Measurements from ENCODE around the gene GDPD4.

GDPD4 gene

DNA sequence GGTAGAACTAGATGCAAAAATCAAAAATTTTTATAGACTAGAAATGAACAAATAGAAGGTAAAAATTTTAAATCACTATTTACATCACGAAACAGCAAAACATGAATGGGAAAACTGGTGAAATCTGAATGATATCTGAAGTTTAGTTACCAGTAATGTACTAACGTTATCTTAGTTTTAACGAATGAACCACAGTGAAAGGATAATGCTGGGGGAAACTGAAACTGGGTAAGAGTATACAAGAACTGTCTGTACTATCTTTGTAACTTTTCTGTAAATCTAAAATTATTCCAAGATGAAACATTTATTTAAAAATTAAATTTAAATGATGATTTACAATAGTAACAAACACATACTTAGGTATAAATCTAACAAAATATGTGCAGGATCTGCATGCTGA, 7.4 kb downstream of the GDPD4 start:
- Histone ChIP-seq H3K27me3 (ENCODE audit: control insufficient read depth, insufficient read depth, low read length) (no peaks in the 10 kb centered on the region), H3K4me2 (ENCODE audit: low read length) (no peak overlapping the region), H3K36me3 (ENCODE audit: insufficient read depth, low read length) (no peaks in the 10 kb centered on the region), H3K4me1 (ENCODE audit: control insufficient read depth, insufficient read depth, low read length) (no peaks in the 10 kb centered on the region), H3K9ac (ENCODE audit: low read depth, low read length) (no peak overlapping the region), H3K9me3 (replicated peaks; ENCODE audit: low read length) (no peaks in the 10 kb centered on the region), H3K4me3 (ENCODE audit: low read length) (no peak overlapping the region)

DNA sequence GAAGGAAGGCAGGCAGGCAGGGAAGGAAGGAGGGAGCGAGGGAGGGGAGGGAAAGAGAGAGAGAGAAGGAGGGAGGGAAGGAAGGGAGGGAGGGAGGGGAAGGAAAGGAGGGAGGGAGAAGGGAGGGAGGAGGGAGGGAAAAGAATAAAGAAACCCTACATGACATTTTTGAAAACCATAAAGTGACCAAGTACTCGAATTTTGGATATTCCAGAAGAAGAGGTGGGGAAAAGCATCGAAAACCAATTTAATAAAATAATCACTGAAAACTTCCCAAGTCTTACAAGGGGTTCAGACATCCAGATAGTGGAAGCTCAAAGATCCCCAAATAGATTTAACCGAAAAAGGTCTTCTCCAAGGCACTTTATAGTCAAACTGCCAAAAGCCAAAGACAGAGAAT, 11.7 kb downstream of the GDPD4 start:
- H3K36me3 ChIP-seq (ENCODE audit: insufficient read depth, low read length), result no peaks in the 10 kb centered on the region
- no peaks in the 10 kb centered on the region for H3K9me3 ChIP-seq (replicated peaks; ENCODE audit: low read length)
- H3K27me3 ChIP-seq (ENCODE audit: control insufficient read depth, insufficient read depth, low read length), result no peaks in the 10 kb centered on the region

DNA sequence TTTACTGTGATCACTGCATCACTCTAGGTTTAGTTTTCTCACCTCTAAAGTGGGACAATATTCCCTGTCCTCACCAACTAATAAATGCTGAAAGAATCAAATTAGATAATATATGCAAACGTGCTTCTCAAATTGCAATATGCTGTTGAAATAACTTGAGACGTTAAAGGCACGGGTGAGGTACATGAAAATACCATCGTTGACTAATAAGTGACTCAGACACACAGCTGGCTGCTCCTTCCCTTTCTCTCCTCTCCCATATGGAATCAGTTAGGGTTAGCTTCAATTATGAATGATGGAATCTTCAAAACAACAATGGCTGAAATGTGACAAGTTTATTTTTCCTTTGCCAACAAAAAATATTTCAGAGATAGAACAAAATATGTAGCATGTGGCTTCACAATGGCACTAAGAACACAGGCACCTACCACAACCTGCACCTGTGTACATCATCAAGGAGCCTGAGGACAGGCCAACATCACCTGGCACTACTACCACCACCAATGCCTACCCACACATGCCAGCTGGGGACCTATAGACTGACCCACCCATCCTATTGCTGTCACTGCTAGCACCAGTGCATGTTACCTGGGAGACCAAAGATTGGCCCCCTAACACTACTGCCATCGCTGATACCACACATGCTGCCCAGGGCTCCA, 13.7 kb downstream of the GDPD4 start:
- H3K27me3 ChIP-seq (ENCODE audit: control insufficient read depth, insufficient read depth, low read length), result no peaks in the 10 kb centered on the region
- H3K4me2 ChIP-seq (ENCODE audit: low read length), result peak overlapping the region; percentile 44
- H3K4me3 ChIP-seq (ENCODE audit: low read length), result peak overlapping the region; percentile 16
- H3K4me1 ChIP-seq (ENCODE audit: control insufficient read depth, insufficient read depth, low read length), result peaks cover 23% of the 10 kb centered on the region
- H3K9ac ChIP-seq (ENCODE audit: low read depth, low read length), result no peak overlapping the region
- H3K9me3 ChIP-seq (replicated peaks; ENCODE audit: low read length), result no peaks in the 10 kb centered on the region
- H3K36me3 ChIP-seq (ENCODE audit: insufficient read depth, low read length), result no peaks in the 10 kb centered on the region

More for the DNA sequence above, 11.7 kb downstream of the GDPD4 start:
- H3K9ac ChIP-seq (ENCODE audit: low read depth, low read length), result no peak overlapping the region
- H3K4me3 ChIP-seq (ENCODE audit: low read length), result no peak overlapping the region
- peaks cover 13% of the 10 kb centered on the region for H3K4me1 ChIP-seq (ENCODE audit: control insufficient read depth, insufficient read depth, low read length)
- no peak overlapping the region for H3K4me2 ChIP-seq (ENCODE audit: low read length)

DNA sequence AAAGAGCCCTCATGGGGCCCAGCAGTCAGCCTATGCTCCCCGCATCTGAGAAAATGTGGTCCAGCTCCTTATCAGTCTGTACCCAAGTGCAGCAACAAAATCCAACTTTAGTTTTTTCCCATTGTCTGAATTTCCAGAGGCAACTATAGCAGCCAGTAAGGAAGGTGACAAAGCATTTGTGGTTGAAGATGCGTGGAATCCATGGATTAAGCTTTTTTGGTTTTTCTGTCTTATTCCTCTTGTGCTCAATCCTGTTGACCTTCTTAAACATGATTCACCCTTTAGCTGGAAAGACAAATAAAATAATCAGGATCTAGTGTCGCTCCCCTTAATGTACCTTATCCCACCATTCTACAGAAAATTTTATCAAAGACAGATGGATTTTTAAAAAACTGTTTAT, 14.3 kb downstream of the GDPD4 start:
- H3K4me1 ChIP-seq (ENCODE audit: control insufficient read depth, insufficient read depth, low read length), result peaks cover 23% of the 10 kb centered on the region
- H3K36me3 ChIP-seq (ENCODE audit: insufficient read depth, low read length), result no peaks in the 10 kb centered on the region
- H3K9ac ChIP-seq (ENCODE audit: low read depth, low read length), result no peak overlapping the region
- no peaks in the 10 kb centered on the region for H3K9me3 ChIP-seq (replicated peaks; ENCODE audit: low read length)
- H3K27me3 ChIP-seq (ENCODE audit: control insufficient read depth, insufficient read depth, low read length), result no peaks in the 10 kb centered on the region
- peak overlapping the region; percentile 44 for H3K4me2 ChIP-seq (ENCODE audit: low read length)
- H3K4me3 ChIP-seq (ENCODE audit: low read length), result peak overlapping the region; percentile 16

DNA sequence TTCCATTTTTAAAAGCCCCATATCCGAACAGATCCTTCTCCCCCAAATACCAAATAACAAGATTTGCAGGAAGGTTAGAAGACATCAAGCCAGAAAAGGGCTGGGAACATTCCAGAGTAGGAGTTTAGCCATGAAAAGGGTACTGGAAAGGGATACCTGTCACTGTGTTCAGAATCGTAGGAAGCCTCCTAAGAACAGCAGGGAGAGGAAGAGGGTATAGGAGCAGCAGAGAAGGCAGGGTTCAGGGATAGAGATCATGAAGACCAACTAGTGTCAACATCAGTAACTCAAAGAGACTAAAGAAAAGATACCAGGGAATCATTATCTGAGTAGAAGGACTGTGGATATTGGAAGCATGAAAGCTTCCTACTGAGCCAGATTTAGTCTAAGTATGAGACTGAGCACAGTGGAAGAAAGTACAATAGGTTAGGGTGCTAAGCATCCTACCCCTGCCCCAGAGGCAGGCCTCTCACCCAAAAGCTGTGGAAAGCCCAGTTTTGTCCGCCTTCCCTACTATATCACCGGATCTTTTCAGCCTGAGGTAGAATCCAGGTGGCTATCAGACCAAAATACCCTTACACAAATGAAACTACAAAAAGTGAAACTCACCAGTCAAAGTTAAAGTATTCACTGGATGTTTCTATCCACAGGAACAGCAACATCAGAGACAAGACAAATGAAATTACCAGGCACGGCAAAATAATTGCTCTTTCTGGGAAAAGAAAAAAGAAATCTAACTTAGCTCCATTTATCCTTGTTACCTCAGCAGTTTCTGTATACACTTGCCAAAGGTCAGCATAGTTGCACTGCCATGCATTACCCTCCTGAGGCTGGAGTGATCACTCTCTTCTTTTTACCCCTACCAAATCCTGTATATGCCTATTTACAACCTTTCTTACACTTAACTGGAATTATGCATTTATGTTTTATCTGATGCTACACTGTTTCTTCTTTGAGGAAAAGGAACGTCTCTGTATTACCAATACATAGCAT, 16.7 kb downstream of the GDPD4 start:
- H3K36me3 ChIP-seq (ENCODE audit: insufficient read depth, low read length), result no peaks in the 10 kb centered on the region
- no peak overlapping the region for H3K4me2 ChIP-seq (ENCODE audit: low read length)
- H3K9ac ChIP-seq (ENCODE audit: low read depth, low read length), result no peak overlapping the region
- peaks cover 23% of the 10 kb centered on the region for H3K4me1 ChIP-seq (ENCODE audit: control insufficient read depth, insufficient read depth, low read length)
- no peaks in the 10 kb centered on the region for H3K9me3 ChIP-seq (replicated peaks; ENCODE audit: low read length)
- H3K4me3 ChIP-seq (ENCODE audit: low read length), result no peak overlapping the region
- H3K27me3 ChIP-seq (ENCODE audit: control insufficient read depth, insufficient read depth, low read length), result no peaks in the 10 kb centered on the region

DNA sequence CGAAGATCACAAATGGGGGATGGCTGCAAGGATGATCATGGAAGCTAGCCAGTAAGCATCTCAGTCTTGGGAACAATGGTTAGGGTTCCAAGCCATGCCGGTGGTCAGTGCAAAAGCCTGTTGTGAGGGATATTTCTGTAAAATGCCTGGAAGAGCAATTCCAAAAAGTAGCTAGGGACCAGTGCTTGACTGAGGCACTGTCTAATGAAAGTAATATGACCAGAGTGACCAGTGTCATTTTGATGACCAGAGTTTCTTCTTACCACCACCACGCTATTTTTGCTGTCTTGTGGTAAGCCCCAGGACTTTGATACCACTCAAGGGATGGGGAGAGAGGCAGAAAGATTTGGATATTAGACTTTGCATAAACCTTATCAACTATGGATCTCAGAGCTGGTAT, 18.4 kb downstream of the GDPD4 start:
- no peak overlapping the region for H3K4me3 ChIP-seq (ENCODE audit: low read length)
- H3K27me3 ChIP-seq (ENCODE audit: control insufficient read depth, insufficient read depth, low read length), result no peaks in the 10 kb centered on the region
- H3K9me3 ChIP-seq (replicated peaks; ENCODE audit: low read length), result no peaks in the 10 kb centered on the region
- H3K4me2 ChIP-seq (ENCODE audit: low read length), result no peak overlapping the region
- no peak overlapping the region for H3K9ac ChIP-seq (ENCODE audit: low read depth, low read length)
- H3K36me3 ChIP-seq (ENCODE audit: insufficient read depth, low read length), result no peaks in the 10 kb centered on the region
- peaks cover 28% of the 10 kb centered on the region for H3K4me1 ChIP-seq (ENCODE audit: control insufficient read depth, insufficient read depth, low read length)

DNA sequence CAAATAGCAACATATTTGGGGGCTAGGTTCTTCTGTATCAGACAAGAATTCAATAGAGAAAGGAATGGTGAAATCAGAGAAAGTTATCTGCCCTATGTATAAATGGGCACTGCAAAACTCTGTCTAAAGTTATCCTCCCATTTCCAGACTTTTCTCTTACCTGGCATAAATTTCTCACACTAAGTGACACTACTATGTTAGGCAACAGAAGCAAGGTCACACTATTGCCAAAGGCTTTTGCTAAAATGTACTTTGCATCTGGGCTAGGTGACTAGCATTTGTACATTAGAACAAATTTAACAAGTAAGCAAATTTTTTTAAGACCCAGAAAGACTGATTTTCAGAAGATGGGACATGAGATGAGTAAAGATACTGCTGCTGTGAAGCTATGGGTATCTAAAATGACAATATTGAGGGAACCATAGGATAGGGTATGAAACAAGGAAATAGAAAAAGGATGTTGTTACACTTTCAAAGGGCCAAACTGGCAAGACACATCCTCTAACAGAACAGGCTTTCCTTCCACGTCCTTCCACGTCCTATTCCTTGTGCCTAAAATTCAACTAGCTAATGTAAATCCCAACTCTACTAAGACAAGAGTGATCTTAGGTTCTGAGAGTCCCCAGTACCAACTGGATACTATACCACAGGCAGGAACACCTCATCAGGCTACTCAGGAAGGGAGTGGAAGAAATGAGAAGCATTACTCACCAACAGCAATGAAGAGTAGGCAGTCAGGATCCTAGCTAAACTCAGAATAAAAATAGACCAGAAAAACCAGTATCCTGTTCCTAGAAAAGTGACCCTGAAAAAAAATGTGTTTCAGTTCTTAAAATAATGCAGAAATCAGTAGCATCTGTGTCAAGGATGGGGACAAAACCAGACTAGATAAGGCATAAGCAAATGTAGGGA, 22.6 kb downstream of the GDPD4 start:
- H3K4me3 ChIP-seq (ENCODE audit: low read length), result no peak overlapping the region
- H3K9me3 ChIP-seq (replicated peaks; ENCODE audit: low read length), result no peaks in the 10 kb centered on the region
- H3K4me1 ChIP-seq (ENCODE audit: control insufficient read depth, insufficient read depth, low read length), result peaks cover 11% of the 10 kb centered on the region

DNA sequence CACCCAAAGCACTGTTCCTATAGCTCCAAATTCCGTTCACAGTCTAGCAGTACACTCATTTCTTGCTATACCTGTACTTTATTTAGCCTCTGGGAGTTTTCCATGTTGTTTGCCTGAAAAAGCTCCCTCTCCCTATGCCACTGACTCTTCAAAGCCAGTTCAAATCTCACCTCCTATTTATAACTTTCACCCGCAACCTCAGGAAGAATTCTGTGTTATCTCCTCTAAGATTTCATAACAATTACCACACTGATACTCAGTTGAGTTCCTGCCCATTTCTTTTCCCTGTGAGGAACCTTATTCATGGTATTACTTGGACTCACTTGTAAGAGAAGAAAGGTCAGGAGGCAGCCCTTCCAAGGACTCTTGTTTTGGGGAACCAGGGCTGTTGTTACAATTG, 25.2 kb downstream of the GDPD4 start:
- Histone ChIP-seq H3K4me2 (ENCODE audit: low read length) (no peak overlapping the region), H3K36me3 (ENCODE audit: insufficient read depth, low read length) (no peaks in the 10 kb centered on the region), H3K27me3 (ENCODE audit: control insufficient read depth, insufficient read depth, low read length) (no peaks in the 10 kb centered on the region), H3K9ac (ENCODE audit: low read depth, low read length) (no peak overlapping the region), H3K4me3 (ENCODE audit: low read length) (no peak overlapping the region), H3K9me3 (replicated peaks; ENCODE audit: low read length) (no peaks in the 10 kb centered on the region), H3K4me1 (ENCODE audit: control insufficient read depth, insufficient read depth, low read length) (peaks cover 8% of the 10 kb centered on the region)

More for the DNA sequence above, 22.6 kb downstream of the GDPD4 start:
- Histone ChIP-seq H3K36me3 (ENCODE audit: insufficient read depth, low read length) (no peaks in the 10 kb centered on the region), H3K4me2 (ENCODE audit: low read length) (no peak overlapping the region), H3K9ac (ENCODE audit: low read depth, low read length) (no peak overlapping the region), H3K27me3 (ENCODE audit: control insufficient read depth, insufficient read depth, low read length) (no peaks in the 10 kb centered on the region)

DNA sequence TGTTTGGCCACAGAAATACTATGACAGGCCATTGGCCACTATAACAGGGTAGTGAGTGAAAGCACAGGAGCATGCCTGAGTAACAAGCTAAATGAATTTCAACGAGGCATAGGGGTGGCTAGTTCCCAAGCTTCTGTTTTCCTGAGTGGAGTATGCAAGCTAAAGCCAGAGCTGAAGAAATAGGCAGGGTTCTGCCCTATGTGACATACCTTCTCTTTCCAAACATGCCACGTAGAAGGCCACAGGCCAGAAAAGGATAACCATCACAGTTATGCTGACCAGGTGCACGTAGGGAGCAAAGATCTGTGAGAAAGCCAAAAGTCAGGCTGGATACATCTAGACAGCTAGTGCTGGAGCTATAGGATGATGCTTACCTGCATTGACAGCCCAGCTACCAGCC, 30.6 kb downstream of the GDPD4 start:
- Histone ChIP-seq H3K36me3 (ENCODE audit: insufficient read depth, low read length) (no peaks in the 10 kb centered on the region), H3K9me3 (replicated peaks; ENCODE audit: low read length) (no peaks in the 10 kb centered on the region), H3K9ac (ENCODE audit: low read depth, low read length) (no peak overlapping the region), H3K27me3 (ENCODE audit: control insufficient read depth, insufficient read depth, low read length) (no peaks in the 10 kb centered on the region), H3K4me3 (ENCODE audit: low read length) (no peak overlapping the region), H3K4me2 (ENCODE audit: low read length) (no peak overlapping the region), H3K4me1 (ENCODE audit: control insufficient read depth, insufficient read depth, low read length) (peaks cover 40% of the 10 kb centered on the region)

DNA sequence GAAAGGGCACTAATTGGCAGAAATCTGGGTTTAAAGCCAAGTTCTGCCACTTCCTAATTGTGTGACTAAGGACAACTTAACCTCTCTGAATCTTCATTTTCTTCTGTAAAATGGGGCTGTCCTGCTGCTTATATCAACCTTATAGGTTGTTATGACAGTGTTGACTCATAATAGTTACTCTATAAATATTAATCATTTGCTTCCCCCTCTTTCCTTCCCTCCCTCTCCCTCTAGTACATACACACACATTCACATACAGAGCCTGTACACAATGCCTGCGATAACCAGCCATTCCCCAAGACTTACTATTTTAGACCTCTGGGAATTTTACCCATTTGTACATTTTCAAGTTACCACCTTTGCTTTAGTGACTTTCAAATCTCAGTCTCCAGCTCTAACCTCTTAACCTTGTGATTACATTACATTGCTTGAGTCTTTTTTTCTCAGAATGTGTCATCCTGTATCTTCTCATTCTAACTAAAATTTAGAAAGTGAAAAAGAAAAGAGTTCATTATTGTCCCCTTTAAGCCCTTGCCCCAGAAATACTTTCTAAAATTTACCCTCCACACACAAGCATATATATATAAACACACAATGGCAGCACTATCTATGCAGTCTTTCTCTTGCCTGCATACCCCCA, 31.9 kb downstream of the GDPD4 start:
- Histone ChIP-seq H3K4me3 (ENCODE audit: low read length) (no peak overlapping the region), H3K36me3 (ENCODE audit: insufficient read depth, low read length) (no peaks in the 10 kb centered on the region), H3K27me3 (ENCODE audit: control insufficient read depth, insufficient read depth, low read length) (no peaks in the 10 kb centered on the region), H3K9me3 (replicated peaks; ENCODE audit: low read length) (no peaks in the 10 kb centered on the region), H3K4me2 (ENCODE audit: low read length) (no peak overlapping the region), H3K9ac (ENCODE audit: low read depth, low read length) (no peak overlapping the region), H3K4me1 (ENCODE audit: control insufficient read depth, insufficient read depth, low read length) (peaks cover 40% of the 10 kb centered on the region)

DNA sequence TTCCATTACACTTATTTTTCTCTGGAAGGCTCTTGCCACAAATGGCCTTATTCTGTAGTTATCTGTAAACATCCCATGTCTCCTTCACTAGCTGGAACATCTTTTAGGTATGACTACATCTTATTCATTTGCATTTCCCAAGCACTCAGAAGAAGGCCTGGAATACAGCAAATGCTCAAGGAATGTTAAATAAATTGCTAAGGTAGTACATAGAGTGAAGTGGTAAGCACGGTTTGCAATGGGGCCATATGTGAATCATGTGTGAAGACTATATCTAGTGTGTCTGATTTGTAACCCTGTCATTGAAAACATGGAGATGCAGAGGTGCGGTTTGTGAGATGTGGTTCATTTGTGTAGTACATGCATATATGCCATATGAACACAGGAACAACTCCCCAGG, 33.5 kb downstream of the GDPD4 start:
- Histone ChIP-seq H3K4me2 (ENCODE audit: low read length) (no peak overlapping the region), H3K4me3 (ENCODE audit: low read length) (no peak overlapping the region), H3K9ac (ENCODE audit: low read depth, low read length) (no peak overlapping the region), H3K36me3 (ENCODE audit: insufficient read depth, low read length) (no peaks in the 10 kb centered on the region), H3K27me3 (ENCODE audit: control insufficient read depth, insufficient read depth, low read length) (no peaks in the 10 kb centered on the region), H3K4me1 (ENCODE audit: control insufficient read depth, insufficient read depth, low read length) (peaks cover 40% of the 10 kb centered on the region), H3K9me3 (replicated peaks; ENCODE audit: low read length) (no peaks in the 10 kb centered on the region)

Measured in skeletal muscle satellite cell (primary cell).